ENCODE data around the gene RIC3. TPM values are rescaled to one million over a fixed set of nuclear protein-coding genes. Genes with fewer than 3 reads are reported as not detected.

RIC3 gene
- total RNA-seq, 2 experiments from 2014 or later, result 5.7 to 7.4 TPM

- H3K36me3 Mint-ChIP-seq, result no peaks in the 10 kb centered on the region
- H3K9me3 Mint-ChIP-seq (ENCODE audit: low read depth), result no peaks in the 10 kb centered on the region
- ATAC-seq, result no peak
- H3K4me3 Mint-ChIP-seq, result no peak overlapping the region
- no peak for DNase-seq
- H3K4me1 Mint-ChIP-seq, result no peaks in the 10 kb centered on the region
- peaks cover 45% of the 10 kb centered on the region for H3K27me3 Mint-ChIP-seq
- no peak overlapping the region for H3K27ac Mint-ChIP-seq
- CTCF ChIA-PET, result no interaction called here
These were observed 93.6 kb downstream of the RIC3 start for GRCh38 chr11:8075119-8075726.

- Mint-ChIP-seq H3K36me3 (no peaks in the 10 kb centered on the region), H3K4me1 (no peaks in the 10 kb centered on the region), H3K4me3 (no peak overlapping the region), H3K27ac (no peak overlapping the region), H3K9me3 (ENCODE audit: low read depth) (no peaks in the 10 kb centered on the region), H3K27me3 (peaks cover 45% of the 10 kb centered on the region)
- no peak for DNase-seq
- no peak for ATAC-seq
- CTCF ChIA-PET, result interaction anchor here (1.0 kb wide), 2 partner anchors 27 to 39 kb away, joined by 3 to 4 read pairs; no protein-coding TSS in a partner anchor
These were observed 96.9 kb downstream of the RIC3 start for GRCh38 chr11:8071616-8072581.

GRCh38 chr11:8070417-8071115, 98.3 kb downstream of the RIC3 start:
- H3K36me3 Mint-ChIP-seq, result no peaks in the 10 kb centered on the region
- H3K27ac Mint-ChIP-seq, result no peak overlapping the region
- H3K9me3 Mint-ChIP-seq (ENCODE audit: low read depth), result no peaks in the 10 kb centered on the region
- ATAC-seq (peak; percentile 47), DNase-seq (no peak)
- H3K4me1 Mint-ChIP-seq, result no peaks in the 10 kb centered on the region
- peaks cover 37% of the 10 kb centered on the region for H3K27me3 Mint-ChIP-seq
- CTCF ChIA-PET, result interaction anchor here (1.0 kb wide), 1 partner anchor 37 kb away, joined by 3 read pairs; no protein-coding TSS in a partner anchor
- no peak overlapping the region for H3K4me3 Mint-ChIP-seq

GRCh38 chr11:8069771-8070170, 99.1 kb downstream of the RIC3 start:
- Mint-ChIP-seq H3K36me3 (no peaks in the 10 kb centered on the region), H3K27ac (no peak overlapping the region)

GRCh38 chr11:8068605-8069221, 100.1 kb downstream of the RIC3 start:
- DNase-seq (no peak), ATAC-seq (no peak)
- no peaks in the 10 kb centered on the region for H3K4me1 Mint-ChIP-seq
- CTCF ChIA-PET, result no interaction called here
- H3K4me3 Mint-ChIP-seq, result no peak overlapping the region
- no peak overlapping the region for H3K27ac Mint-ChIP-seq
- H3K27me3 Mint-ChIP-seq, result peaks cover 33% of the 10 kb centered on the region
- H3K9me3 Mint-ChIP-seq (ENCODE audit: low read depth), result no peaks in the 10 kb centered on the region
- H3K36me3 Mint-ChIP-seq, result no peaks in the 10 kb centered on the region

More at GRCh38 chr11:8069771-8070170, 99.1 kb downstream of the RIC3 start:
- Mint-ChIP-seq H3K4me3 (no peak overlapping the region), H3K9me3 (ENCODE audit: low read depth) (no peaks in the 10 kb centered on the region), H3K4me1 (no peaks in the 10 kb centered on the region), H3K27me3 (peaks cover 37% of the 10 kb centered on the region)
- DNase-seq, result no peak
- ATAC-seq, result no peak
- CTCF ChIA-PET, result no interaction called here

GRCh38 chr11:8067929-8068575, 100.8 kb downstream of the RIC3 start:
- Mint-ChIP-seq H3K36me3 (no peaks in the 10 kb centered on the region), H3K27ac (no peak overlapping the region), H3K4me1 (no peaks in the 10 kb centered on the region), H3K9me3 (ENCODE audit: low read depth) (no peaks in the 10 kb centered on the region), H3K4me3 (no peak overlapping the region), H3K27me3 (peaks cover 29% of the 10 kb centered on the region)
- ATAC-seq, result no peak
- no peak for DNase-seq
- CTCF ChIA-PET, result no interaction called here

- DNase-seq (no peak), ATAC-seq (no peak)
- CTCF ChIA-PET, result no interaction called here
- Mint-ChIP-seq H3K36me3 (no peaks in the 10 kb centered on the region), H3K27ac (no peak overlapping the region), H3K9me3 (ENCODE audit: low read depth) (no peaks in the 10 kb centered on the region), H3K4me1 (no peaks in the 10 kb centered on the region), H3K27me3 (peaks cover 29% of the 10 kb centered on the region), H3K4me3 (no peak overlapping the region)
These were observed 101.3 kb downstream of the RIC3 start for GRCh38 chr11:8067567-8067928.

- Mint-ChIP-seq H3K27me3 (peaks cover 29% of the 10 kb centered on the region), H3K9me3 (ENCODE audit: low read depth) (no peaks in the 10 kb centered on the region)
- CTCF ChIA-PET, result interaction anchor here (0.9 kb wide), 1 partner anchor 32 kb away, joined by 4 read pairs; no protein-coding TSS in a partner anchor
These were observed 101.8 kb downstream of the RIC3 start for GRCh38 chr11:8066911-8067455.

GRCh38 chr11:8066036-8066910, 102.6 kb downstream of the RIC3 start:
- Mint-ChIP-seq H3K27me3 (peaks cover 25% of the 10 kb centered on the region), H3K4me1 (no peaks in the 10 kb centered on the region), H3K9me3 (ENCODE audit: low read depth) (no peaks in the 10 kb centered on the region), H3K27ac (no peak overlapping the region), H3K4me3 (no peak overlapping the region), H3K36me3 (no peaks in the 10 kb centered on the region)
- ATAC-seq (no peak), DNase-seq (peak; percentile 36)
- CTCF ChIA-PET, result interaction anchor here (0.9 kb wide), 1 partner anchor 33 kb away, joined by 4 read pairs; no protein-coding TSS in a partner anchor

More at GRCh38 chr11:8066911-8067455, 101.8 kb downstream of the RIC3 start:
- no peaks in the 10 kb centered on the region for H3K4me1 Mint-ChIP-seq
- no peak overlapping the region for H3K4me3 Mint-ChIP-seq
- no peaks in the 10 kb centered on the region for H3K36me3 Mint-ChIP-seq
- no peak overlapping the region for H3K27ac Mint-ChIP-seq
- DNase-seq, result peak; percentile 25
- ATAC-seq, result no peak

- no peaks in the 10 kb centered on the region for H3K36me3 Mint-ChIP-seq
- CTCF ChIA-PET, result no interaction called here
- peaks cover 17% of the 10 kb centered on the region for H3K27me3 Mint-ChIP-seq
- DNase-seq, result peak; percentile 25
- ATAC-seq, result no peak
- H3K4me1 Mint-ChIP-seq, result no peaks in the 10 kb centered on the region
- no peak overlapping the region for H3K27ac Mint-ChIP-seq
- H3K4me3 Mint-ChIP-seq, result no peak overlapping the region
- no peaks in the 10 kb centered on the region for H3K9me3 Mint-ChIP-seq (ENCODE audit: low read depth)
These were observed 103.8 kb downstream of the RIC3 start for GRCh38 chr11:8065031-8065430.

GRCh38 chr11:8063324-8063723, 105.5 kb downstream of the RIC3 start:
- no peaks in the 10 kb centered on the region for H3K9me3 Mint-ChIP-seq (ENCODE audit: low read depth)
- H3K36me3 Mint-ChIP-seq, result no peaks in the 10 kb centered on the region
- no peak overlapping the region for H3K4me3 Mint-ChIP-seq
- H3K4me1 Mint-ChIP-seq, result peaks cover 3% of the 10 kb centered on the region
- DNase-seq (peak; percentile 29), ATAC-seq (no peak)
- peaks cover 4% of the 10 kb centered on the region for H3K27me3 Mint-ChIP-seq
- no peak overlapping the region for H3K27ac Mint-ChIP-seq
- CTCF ChIA-PET, result interaction anchor here (1.2 kb wide), 1 partner anchor 12 kb away, joined by 4 read pairs; no protein-coding TSS in a partner anchor

- DNase-seq (peak; percentile 27), ATAC-seq (no peak)
- H3K9me3 Mint-ChIP-seq (ENCODE audit: low read depth), result no peaks in the 10 kb centered on the region
- H3K27ac Mint-ChIP-seq, result no peak overlapping the region
- peaks cover 5% of the 10 kb centered on the region for H3K4me1 Mint-ChIP-seq
- CTCF ChIA-PET, result no interaction called here
- peaks cover 4% of the 10 kb centered on the region for H3K27me3 Mint-ChIP-seq
- no peaks in the 10 kb centered on the region for H3K36me3 Mint-ChIP-seq
- H3K4me3 Mint-ChIP-seq, result no peak overlapping the region
These were observed 106.0 kb downstream of the RIC3 start for GRCh38 chr11:8062781-8063257.

All from activated CD8-positive, alpha-beta memory T cell treated with anti-CD3 and anti-CD28 coated beads, Interleukin-2, amount 10 ng/mL, durations not matched to agents 7 days and 5 days (primary cell).